Fibroblast of pulmonary artery (primary cell): ENCODE measurements around the gene DAP3.
"Not testable (repeated sequence)": the region's sequence is repeated elsewhere in the genome, so short reads cannot be mapped to it uniquely, and the experiment has no call there.

ENCODE experiments used
- DNase-seq: peaks from one replicate; pipeline ENCODE4 v3.0.0-alpha.2; 2010; ENCODE audit warnings: low read depth
- H3K4me3 ChIP-seq: replicated peaks from 2 replicates; pipeline ENCODE4 v1.5.1; 2011; ENCODE audit warnings: low read depth, mild to moderate bottlenecking, control low read depth, low read length, moderate library complexity
- CTCF ChIP-seq: IDR thresholded peaks from 2 replicates; pipeline ENCODE4 v1.5.1; 2011; ENCODE audit warnings: mild to moderate bottlenecking, control low read depth, low read length, inconsistent platforms; ENCODE audit errors: missing control alignments

The DAP3 gene

GRCh38 chr1:155688324-155689080 is 389 bp upstream of the DAP3 start, which contains the start of gene YY1AP1:
Gene YY1AP1, minus strand, starts transcription at chr1:155688774. Its CDS starts 8,338 bp downstream, at chr1:155680436.
- H3K4me3 ChIP-seq, result peak within 1 kb of the TSS; percentile 92
- no peak for TF ChIP-seq CTCF
- DNase-seq, result peak; percentile 90

- no peak for DNase-seq
- TF ChIP-seq CTCF, result no peak
- no peak overlapping the region for H3K4me3 ChIP-seq
Observed at GRCh38 chr1:155691992-155692528, 3.2 kb downstream of the DAP3 start.

GRCh38 chr1:155694167-155694566 is 5.3 kb downstream of the DAP3 start:
- no peak overlapping the region for H3K4me3 ChIP-seq
- no peak for DNase-seq
- TF ChIP-seq CTCF, result no peak

GRCh38 chr1:155695072-155695471 is 6.2 kb downstream of the DAP3 start:
- TF ChIP-seq CTCF, result no peak
- no peak for DNase-seq
- no peak overlapping the region for H3K4me3 ChIP-seq

- TF ChIP-seq CTCF, result no peak
- no peak for DNase-seq
- H3K4me3 ChIP-seq, result no peak overlapping the region
Observed at GRCh38 chr1:155695608-155696007, 6.7 kb downstream of the DAP3 start.

- H3K4me3 ChIP-seq, result no peak overlapping the region
- TF ChIP-seq CTCF, result no peak
- DNase-seq, result no peak
Observed at GRCh38 chr1:155696524-155696923, 7.6 kb downstream of the DAP3 start.

GRCh38 chr1:155697046-155697445 is 8.2 kb downstream of the DAP3 start:
- TF ChIP-seq CTCF, result no peak
- DNase-seq, result no peak
- H3K4me3 ChIP-seq, result no peak overlapping the region

- not testable (repeated sequence) for H3K4me3 ChIP-seq, DNase-seq
Observed at GRCh38 chr1:155697616-155698015, 8.7 kb downstream of the DAP3 start.
